ENCODE measurements around the gene PDE6G. TPM values are rescaled to one million over a fixed set of nuclear protein-coding genes. Genes with fewer than 3 reads are reported as not detected.

Gene PDE6G
- total RNA-seq, 2 experiments from 2014 or later: 8.9 to 11.4 TPM

- POLR2A ChIA-PET: interaction anchor here (1.0 to 1.3 kb wide), 4 partner anchors 12 to 54 kb away, joined by 3 to 5 read pairs (median 3); no protein-coding TSS in a partner anchor
- ATAC-seq: peak; percentile 60
- intact Hi-C loops (cut with micrococcal nuclease): no loop called here
These were observed 48.3 kb downstream of the PDE6G start for GRCh38 chr17:81608082-81608481.

DNA sequence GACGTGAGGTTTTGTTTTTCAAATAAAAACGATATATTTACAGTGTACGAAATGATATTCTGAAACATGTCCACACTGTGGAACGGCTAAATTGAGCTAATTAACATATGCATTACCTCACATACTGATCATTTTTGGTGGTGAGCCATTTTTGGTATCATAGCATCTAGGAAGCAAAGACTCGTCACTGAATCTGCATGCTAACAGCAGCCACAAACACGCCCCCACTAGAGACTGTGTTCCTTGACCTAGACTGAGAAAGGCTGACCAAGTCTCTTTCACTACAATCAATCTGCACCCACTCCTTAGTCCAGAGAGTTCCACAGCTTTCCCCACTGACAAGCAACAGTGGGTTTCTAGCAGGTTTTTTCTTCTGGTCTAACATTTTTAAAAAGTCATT is 48.9 kb downstream of the PDE6G start:
- no peaks in the 10 kb centered on the region for H3K9me3 Mint-ChIP-seq
- peak; percentile 27 for ATAC-seq

More at GRCh38 chr17:81608082-81608481, 48.3 kb downstream of the PDE6G start:
- peaks cover 42% of the 10 kb centered on the region for H3K36me3 Mint-ChIP-seq (ENCODE audit: low read depth)
- H3K4me3 Mint-ChIP-seq: no peak overlapping the region
- no peaks in the 10 kb centered on the region for H3K27me3 Mint-ChIP-seq
- TF ChIP-seq CTCF (IDR thresholded peaks at IDR 0.05): no peak
- H3K27ac Mint-ChIP-seq: peak overlapping the region; percentile 46
- H3K4me1 Mint-ChIP-seq (ENCODE audit: low read depth): peaks cover 8% of the 10 kb centered on the region
- DNase-seq: peak; percentile 25
- CTCF ChIA-PET: interaction anchor here (1.5 kb wide), 1 partner anchor 123 kb away, joined by 4 read pairs; no protein-coding TSS in a partner anchor
- no peaks in the 10 kb centered on the region for H3K9me3 Mint-ChIP-seq

GRCh38 chr17:81603846-81604610 is 52.3 kb downstream of the PDE6G start:
- CTCF ChIA-PET: interaction anchor here (0.8 kb wide), 1 partner anchor 11 kb away, joined by 3 read pairs; no protein-coding TSS in a partner anchor
- Mint-ChIP-seq H3K9me3 (no peaks in the 10 kb centered on the region), H3K27ac (peak overlapping the region; percentile 12), H3K4me3 (no peak overlapping the region), H3K4me1 (ENCODE audit: low read depth) (peaks cover 13% of the 10 kb centered on the region), H3K36me3 (ENCODE audit: low read depth) (peaks cover 50% of the 10 kb centered on the region), H3K27me3 (no peaks in the 10 kb centered on the region)
- POLR2A ChIA-PET: no interaction called here
- intact Hi-C loops (cut with micrococcal nuclease): no loop called here
- TF ChIP-seq CTCF (IDR thresholded peaks at IDR 0.05): no peak
- ATAC-seq (no peak), DNase-seq (no peak)

More for the DNA sequence above, 48.9 kb downstream of the PDE6G start:
- ChIA-PET POLR2A (interaction anchor here (1.0 to 1.2 kb wide), 3 partner anchors 14 to 54 kb away, joined by 3 to 5 read pairs (median 3); no protein-coding TSS in a partner anchor), CTCF (interaction anchor here (1.5 to 1.7 kb wide), 2 partner anchors 21 to 123 kb away, joined by 3 to 4 read pairs; no protein-coding TSS in a partner anchor)
- Mint-ChIP-seq H3K27ac (peak overlapping the region; percentile 46), H3K4me3 (no peak overlapping the region), H3K4me1 (ENCODE audit: low read depth) (peaks cover 8% of the 10 kb centered on the region), H3K27me3 (no peaks in the 10 kb centered on the region), H3K36me3 (ENCODE audit: low read depth) (peaks cover 39% of the 10 kb centered on the region)
- DNase-seq: no peak
- TF ChIP-seq CTCF (IDR thresholded peaks at IDR 0.05): no peak
- intact Hi-C loops (cut with micrococcal nuclease): no loop called here

DNA sequence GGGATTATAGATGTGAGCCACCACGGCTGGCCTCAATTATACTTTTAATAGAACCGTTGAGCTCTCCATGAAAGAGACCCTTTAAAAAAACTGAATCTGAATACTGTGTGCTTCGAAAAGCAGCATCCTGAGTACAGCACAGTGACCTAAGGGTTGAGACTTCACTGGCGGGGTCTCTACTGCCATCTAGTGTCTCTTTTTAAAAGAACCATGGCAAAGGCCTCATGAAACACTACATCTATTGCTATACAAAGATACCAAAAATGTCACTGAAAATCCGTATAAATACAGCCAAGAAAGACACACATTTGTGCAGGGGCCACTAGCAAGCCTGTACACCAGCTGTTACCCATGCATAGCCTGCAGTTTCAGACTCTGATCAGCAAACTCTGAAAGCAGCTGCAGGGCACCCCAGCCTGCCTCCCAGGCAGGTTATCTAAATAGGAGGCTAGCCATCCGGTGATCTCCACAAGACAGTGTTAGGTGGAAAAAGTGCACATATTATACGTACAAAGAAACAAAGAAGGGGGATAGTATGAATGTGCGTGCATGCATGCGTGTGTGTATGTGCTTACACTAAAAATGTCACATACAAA is 54.7 kb downstream of the PDE6G start:
- POLR2A ChIA-PET: interaction anchor here (0.6 to 1.4 kb wide), 6 partner anchors 13 to 347 kb away, joined by 3 to 4 read pairs (median 4); partner anchors contain the start of gene FAAP100

More for the DNA sequence above, 54.7 kb downstream of the PDE6G start:
- Mint-ChIP-seq H3K36me3 (ENCODE audit: low read depth) (peaks cover 46% of the 10 kb centered on the region), H3K9me3 (no peaks in the 10 kb centered on the region), H3K27ac (peak overlapping the region; percentile 76), H3K4me3 (no peak overlapping the region), H3K4me1 (ENCODE audit: low read depth) (peaks cover 7% of the 10 kb centered on the region), H3K27me3 (no peaks in the 10 kb centered on the region)
- TF ChIP-seq CTCF (IDR thresholded peaks at IDR 0.05): peak; percentile 89
- CTCF ChIA-PET: interaction anchor here (0.7 to 3.0 kb wide), 38 partner anchors 10 to 436 kb away, joined by 3 to 21 read pairs (median 4); partner anchors contain the start of genes ARL16, HGS, MRPL12 and NPLOC4
- intact Hi-C loops (cut with micrococcal nuclease): no loop called here
- peak; percentile 55 for DNase-seq
- ATAC-seq: peak; percentile 97

Small RNA genes lying within 50 kb of the gene (microRNA-seq; reads per million reads assigned to microRNA genes)
- gene MIR6786 (ENCODE audit: borderline microRNAs expressed, borderline replicate concordance): 0.91 reads per million

Other genes with a start within 250 kb of the PDE6G start
- gene ACTG1, start 143.7 kb downstream of the PDE6G start, total RNA-seq: 1,000 to 10,000 TPM; 4,606 to 4,756 TPM
- under 1 TPM in 1 of 2 experiments, not detected in 1; 0.32 TPM for gene FSCN2, start 128.2 kb downstream of the PDE6G start, total RNA-seq
- gene FAAP100, start 104.2 kb downstream of the PDE6G start, total RNA-seq: 10 to 100 TPM; 40.5 to 42.7 TPM
- 10 to 100 TPM; 75.9 to 87.7 TPM for gene NPLOC4, start 19.4 kb downstream of the PDE6G start, total RNA-seq
- under 1 TPM; 0.18 to 0.22 TPM for gene TSPAN10, start 19.3 kb downstream of the PDE6G start, total RNA-seq
- gene OXLD1, start 10.1 kb upstream of the PDE6G start, total RNA-seq: 10 to 100 TPM; 50.1 to 52.6 TPM
- 10 to 100 TPM; 34.1 to 37.2 TPM for gene CCDC137, start 10.2 kb upstream of the PDE6G start, total RNA-seq
- 10 to 100 TPM; 22.3 to 23.5 TPM for gene ARL16, start 27.3 kb upstream of the PDE6G start, total RNA-seq
- 100 to 1,000 TPM in 1 of 2 experiments, 10 to 100 TPM in 1; 98.9 to 113 TPM for gene HGS, start 27.5 kb upstream of the PDE6G start, total RNA-seq
- gene MRPL12, start 46.8 kb upstream of the PDE6G start, total RNA-seq: 100 to 1,000 TPM; 149 to 152 TPM
- gene SLC25A10, start 55.7 kb upstream of the PDE6G start, total RNA-seq: 10 to 100 TPM; 29.4 to 30.5 TPM
- not detected for gene GCGR, start 147.6 kb upstream of the PDE6G start, total RNA-seq
- gene MCRIP1, start 176.7 kb upstream of the PDE6G start, total RNA-seq: 10 to 100 TPM; 55.1 to 56.5 TPM
- not detected for gene PPP1R27, start 178.5 kb upstream of the PDE6G start, total RNA-seq
- gene P4HB, start 204.0 kb upstream of the PDE6G start, total RNA-seq: 100 to 1,000 TPM; 408 to 434 TPM
- 100 to 1,000 TPM; 450 to 470 TPM for gene ARHGDIA, start 214.8 kb upstream of the PDE6G start, total RNA-seq
- 100 to 1,000 TPM; 241 TPM for gene ALYREF, start 235.0 kb upstream of the PDE6G start, total RNA-seq
- 100 to 1,000 TPM; 122 to 130 TPM for gene ANAPC11, start 235.2 kb upstream of the PDE6G start, total RNA-seq
- gene NPB, start 245.7 kb upstream of the PDE6G start, total RNA-seq: under 1 TPM in 1 of 2 experiments, not detected in 1; 0.18 TPM

Measured in activated CD8-positive, alpha-beta T cell treated with anti-CD3 and anti-CD28 coated beads for 36 hours (primary cell).